Osteocyte (in vitro differentiated cells): ENCODE results near the gene TMEM154. TPM values are rescaled to one million over a fixed set of nuclear protein-coding genes. Genes with fewer than 3 reads are reported as not detected.

ENCODE experiments used
- DNase-seq: peaks from one replicate; pipeline ENCODE4 v3.0.0; 2021; ENCODE audit warnings: mixed read lengths; ENCODE audit not compliant: unreplicated experiment; ENCODE audit errors: extremely low spot score
- H3K27ac Mint-ChIP-seq: one replicate; pipeline ENCODE4 v1.8.0; 2021; ENCODE audit warnings: mild to moderate bottlenecking, mixed read lengths; ENCODE audit not compliant: unreplicated experiment
- H3K27me3 Mint-ChIP-seq: one replicate; pipeline ENCODE4 v1.8.0; 2021; ENCODE audit warnings: mixed read lengths; ENCODE audit not compliant: unreplicated experiment
- H3K36me3 Mint-ChIP-seq: one replicate; pipeline ENCODE4 v1.8.0; 2021; ENCODE audit warnings: mixed read lengths; ENCODE audit not compliant: unreplicated experiment
- H3K4me1 Mint-ChIP-seq: one replicate; pipeline ENCODE4 v1.8.0; 2021; ENCODE audit warnings: mixed read lengths; ENCODE audit not compliant: unreplicated experiment
- H3K4me3 Mint-ChIP-seq: one replicate; pipeline ENCODE4 v1.8.0; 2021; ENCODE audit warnings: mild to moderate bottlenecking, moderate library complexity, mixed read lengths; ENCODE audit not compliant: unreplicated experiment
- H3K9me3 Mint-ChIP-seq: one replicate; pipeline ENCODE4 v1.8.0; 2021; ENCODE audit warnings: mixed read lengths; ENCODE audit not compliant: unreplicated experiment
- CTCF ChIP-seq: fragments of 200-600 bp; sonication (generic); IDR thresholded peaks from 2 replicates; pipeline ENCODE4 v1.5.0; 2021; ENCODE audit warnings: antibody characterized with exemption, mild to moderate bottlenecking, moderate library complexity
- total RNA-seq: library from RNA; stranded (reverse); gene quantifications from 2 replicates; pipeline ENCODE4 v1.2.1, GENCODE V29; 2021

TMEM154 gene
- total RNA-seq, 1 donor from 2014 or later: 1.4 TPM

GRCh38 chr4:152599636-152600035 is 80.2 kb downstream of the TMEM154 start:
- Mint-ChIP-seq H3K4me1 (no peaks in the 10 kb centered on the region), H3K4me3 (no peak overlapping the region), H3K27ac (no peak overlapping the region), H3K36me3 (no peaks in the 10 kb centered on the region), H3K9me3 (no peaks in the 10 kb centered on the region), H3K27me3 (peaks cover 19% of the 10 kb centered on the region)
- no peak for DNase-seq
- TF ChIP-seq CTCF: no peak

GRCh38 chr4:152599095-152599494 is 80.7 kb downstream of the TMEM154 start:
- no peak for TF ChIP-seq CTCF
- no peak overlapping the region for H3K27ac Mint-ChIP-seq
- H3K36me3 Mint-ChIP-seq: no peaks in the 10 kb centered on the region
- DNase-seq: no peak
- H3K4me3 Mint-ChIP-seq: no peak overlapping the region
- peaks cover 19% of the 10 kb centered on the region for H3K27me3 Mint-ChIP-seq
- H3K4me1 Mint-ChIP-seq: no peaks in the 10 kb centered on the region
- no peaks in the 10 kb centered on the region for H3K9me3 Mint-ChIP-seq

- no peak for DNase-seq
- Mint-ChIP-seq H3K36me3 (no peaks in the 10 kb centered on the region), H3K27ac (no peak overlapping the region), H3K9me3 (no peaks in the 10 kb centered on the region), H3K4me1 (no peaks in the 10 kb centered on the region), H3K4me3 (no peak overlapping the region), H3K27me3 (peaks cover 24% of the 10 kb centered on the region)
- TF ChIP-seq CTCF: no peak
Observed at GRCh38 chr4:152598454-152598853, 81.3 kb downstream of the TMEM154 start.

- Mint-ChIP-seq H3K27me3 (peaks cover 27% of the 10 kb centered on the region), H3K4me3 (no peak overlapping the region), H3K4me1 (peaks cover 15% of the 10 kb centered on the region), H3K9me3 (no peaks in the 10 kb centered on the region), H3K27ac (no peak overlapping the region), H3K36me3 (no peaks in the 10 kb centered on the region)
- DNase-seq: no peak
- no peak for TF ChIP-seq CTCF
Observed at GRCh38 chr4:152594978-152595925, 84.5 kb downstream of the TMEM154 start.

- peaks cover 19% of the 10 kb centered on the region for H3K4me1 Mint-ChIP-seq
- no peak overlapping the region for H3K27ac Mint-ChIP-seq
- no peak overlapping the region for H3K4me3 Mint-ChIP-seq
- peaks cover 27% of the 10 kb centered on the region for H3K27me3 Mint-ChIP-seq
- no peak for TF ChIP-seq CTCF
- no peaks in the 10 kb centered on the region for H3K9me3 Mint-ChIP-seq
- no peak for DNase-seq
- H3K36me3 Mint-ChIP-seq: no peaks in the 10 kb centered on the region
Observed at GRCh38 chr4:152594057-152594456, 85.7 kb downstream of the TMEM154 start.
